Fibroblast of lung (primary cell): ENCODE results near the gene MRPL49.

Experiments
- CTCF ChIP-seq, 2 donors: IDR thresholded peaks in 1 of 2; conservative IDR thresholded peaks in 1 of 2; 1 replicate in 1 of 2; 2 replicates in 1 of 2; pipeline ENCODE4 v1.5.1; 2011 to 2012; ENCODE audit warnings: low read length in 2 of 2, control low read depth in 1 of 2, inconsistent platforms in 1 of 2, low read depth in 1 of 2, mild to moderate bottlenecking in 1 of 2
- EZH2 ChIP-seq: IDR thresholded peaks from 2 replicates; pipeline ENCODE4 v1.5.1; 2012; ENCODE audit warnings: low read length, control low read depth, mild to moderate bottlenecking; ENCODE audit errors: missing control alignments

GRCh38 chr11:65111159-65111743 lies 10.9 kb upstream of the MRPL49 start:
- TF ChIP-seq CTCF (conservative IDR thresholded peaks at IDR 0.05 in 1 of 2, IDR thresholded peaks at IDR 0.05 in 1 of 2; ENCODE audit: low read depth in 1 of 2, low read length in 2 of 2) (no peak), EZH2 (no peak)
